CD4-positive, alpha-beta memory T cell (primary cell): ENCODE results near the gene VRK3. TPM values are rescaled to one million over a fixed set of nuclear protein-coding genes. Genes with fewer than 3 reads are reported as not detected.
A peak's percentile ranks its signal among the peaks of the same experiment; 100 is the strongest.
"Not testable (repeated sequence)": the region's sequence is repeated elsewhere in the genome, so short reads cannot be mapped to it uniquely, and the experiment has no call there.

ENCODE experiments used
- CTCF ChIA-PET: fragments of 350-600 bp; sonication (Branson Sonifier 250); formaldehyde crosslinking; loops from one replicate; lab custom pipeline; 2021; ENCODE audit warnings: inconsistent platforms; ENCODE audit not compliant: partially characterized antibody; lab: Charles Lee
- POLR2A ChIA-PET: fragments of 350-600 bp; sonication (Branson Sonifier 250); formaldehyde crosslinking; loops from one replicate; lab custom pipeline; 2021; ENCODE audit not compliant: partially characterized antibody; lab: Charles Lee
- DNase-seq, 5 donors: peaks; one replicate each; pipeline versions ENCODE4 v3.0.0 to v3.0.0-alpha.2; 2020 to 2022; ENCODE audit warnings: mixed read lengths in 1 of 5
- H3K27ac ChIP-seq: one replicate; pipeline ENCODE4 v1.7.0; 2013; ENCODE audit warnings: low read depth, low read length
- H3K27me3 ChIP-seq: 2 replicates; pipeline ENCODE4 v1.7.0; 2013; ENCODE audit warnings: mild to moderate bottlenecking, low read length, moderate library complexity; ENCODE audit not compliant: insufficient read depth
- H3K36me3 ChIP-seq: 2 replicates; pipeline ENCODE4 v1.7.0; 2013; ENCODE audit warnings: mild to moderate bottlenecking, low read length, moderate library complexity; ENCODE audit not compliant: insufficient read depth
- H3K4me1 ChIP-seq: 2 replicates; pipeline ENCODE4 v1.7.0; 2013; ENCODE audit warnings: mild to moderate bottlenecking, low read length, moderate library complexity; ENCODE audit not compliant: insufficient read depth
- H3K4me3 ChIP-seq, 2 donors: one replicate each; pipeline ENCODE4 v1.7.0; 2013; ENCODE audit warnings: low read length in 2 of 2, mild to moderate bottlenecking in 1 of 2
- H3K9me3 ChIP-seq, 2 donors: one replicate each; pipeline ENCODE4 v1.7.0; 2013; ENCODE audit warnings: low read length in 2 of 2, control low read depth in 1 of 2; ENCODE audit not compliant: control insufficient read depth in 1 of 2
- H3K27ac Mint-ChIP-seq, 7 donors: one replicate each; pipeline ENCODE4 v1.8.0; 2020 to 2021; ENCODE audit warnings: mixed read lengths in 7 of 7, mild to moderate bottlenecking in 6 of 7, inconsistent platforms in 3 of 7, moderate library complexity in 3 of 7
- H3K27me3 Mint-ChIP-seq, 2 donors: one replicate each; pipeline ENCODE4 v1.8.0; 2020 to 2021; ENCODE audit warnings: mixed read lengths in 2 of 2
- H3K36me3 Mint-ChIP-seq, 2 donors: one replicate each; pipeline ENCODE4 v1.8.0; 2020 to 2021; ENCODE audit warnings: mixed read lengths in 2 of 2, inconsistent platforms in 1 of 2, mild to moderate bottlenecking in 1 of 2
- H3K4me1 Mint-ChIP-seq, 4 donors: one replicate each; pipeline ENCODE4 v1.8.0; 2020 to 2021; ENCODE audit warnings: mixed read lengths in 4 of 4, mild to moderate bottlenecking in 1 of 4
- H3K4me3 Mint-ChIP-seq, 8 donors: one replicate each; pipeline ENCODE4 v1.8.0; 2020 to 2021; ENCODE audit warnings: mixed read lengths in 8 of 8, mild to moderate bottlenecking in 7 of 8, moderate library complexity in 6 of 8, inconsistent platforms in 3 of 8
- H3K9me3 Mint-ChIP-seq, 8 donors: one replicate each; pipeline ENCODE4 v1.8.0; 2020 to 2021; ENCODE audit warnings: mixed read lengths in 8 of 8, mild to moderate bottlenecking in 5 of 8, inconsistent platforms in 3 of 8, moderate library complexity in 1 of 8
- intact Hi-C: fragments of 100-400 bp; cut with micrococcal nuclease; formaldehyde crosslinking; loops from one replicate; pipeline ENCODE4 v1.15.1; 2023
- polyA plus RNA-seq, 2 donors: library from polyadenylated mRNA; unstranded; fragments of 300-500 nt; fragmentation: Illumina TruSeq; gene quantifications; one replicate each; pipeline ENCODE4 v1.2.3, GENCODE V29; 2021
- total RNA-seq, 2 experiments: library from RNA; stranded (reverse); gene quantifications; one replicate each; pipeline ENCODE4 v1.2.3, GENCODE V29; 2021

VRK3 gene
- total and polyA plus RNA-seq, 4 experiments from 2014 or later, result 85.8 to 114 (median 108) TPM

GRCh38 chr19:49950590-49950948, 74.6 kb downstream of the VRK3 start:
- no peaks in the 10 kb centered on the region for H3K4me1 Mint-ChIP-seq
- intact Hi-C loops, result no loop called here
- peaks cover 9 to 22% of the 10 kb centered on the region in 2 donors for H3K27me3 Mint-ChIP-seq
- Histone ChIP-seq H3K27ac (no peak overlapping the region), H3K27me3 (no peaks in the 10 kb centered on the region), H3K36me3 (no peaks in the 10 kb centered on the region), H3K4me1 (no peaks in the 10 kb centered on the region), H3K4me3 (no peak overlapping the region), H3K9me3 (no peaks in the 10 kb centered on the region)
- POLR2A ChIA-PET, result no interaction called here
- no peak overlapping the region for H3K4me3 Mint-ChIP-seq
- H3K27ac Mint-ChIP-seq, result no peak overlapping the region
- peaks cover 0 to 5% (median 0%) of the 10 kb centered on the region in 8 donors for H3K9me3 Mint-ChIP-seq
- no peak for DNase-seq
- no peaks in the 10 kb centered on the region for H3K36me3 Mint-ChIP-seq
- CTCF ChIA-PET, result interaction anchor here (0.6 to 1.1 kb wide), 2 partner anchors 15 to 34 kb away, joined by 3 read pairs; no protein-coding TSS in a partner anchor

- Histone ChIP-seq H3K36me3 (no peaks in the 10 kb centered on the region), H3K27me3 (no peaks in the 10 kb centered on the region), H3K4me3 (no peak overlapping the region), H3K27ac (no peak overlapping the region), H3K9me3 (no peaks in the 10 kb centered on the region), H3K4me1 (no peaks in the 10 kb centered on the region)
- Mint-ChIP-seq H3K9me3 (peaks cover 0 to 4% (median 0%) of the 10 kb centered on the region in 8 donors), H3K36me3 (no peaks in the 10 kb centered on the region), H3K4me1 (no peaks in the 10 kb centered on the region), H3K27ac (no peak overlapping the region), H3K4me3 (no peak overlapping the region), H3K27me3 (peaks cover 10 to 25% of the 10 kb centered on the region in 2 donors)
- no peak for DNase-seq
- POLR2A ChIA-PET, result no interaction called here
- CTCF ChIA-PET, result interaction anchor here (1.1 to 1.4 kb wide), 2 partner anchors 12 to 35 kb away, joined by 3 to 4 read pairs; no protein-coding TSS in a partner anchor
- intact Hi-C loops, result no loop called here
Observed at GRCh38 chr19:49949742-49950589, 75.2 kb downstream of the VRK3 start.

- no peak for DNase-seq
- H3K36me3 Mint-ChIP-seq, result no peaks in the 10 kb centered on the region
- no peaks in the 10 kb centered on the region for H3K4me1 ChIP-seq
- intact Hi-C loops, result no loop called here
- no peak overlapping the region for H3K27ac ChIP-seq
- H3K4me3 Mint-ChIP-seq, result no peak overlapping the region
- H3K27me3 ChIP-seq, result no peaks in the 10 kb centered on the region
- no peak overlapping the region for H3K27ac Mint-ChIP-seq
- peaks cover 0 to 3% (median 0%) of the 10 kb centered on the region in 8 donors for H3K9me3 Mint-ChIP-seq
- no peak overlapping the region for H3K4me3 ChIP-seq
- H3K9me3 ChIP-seq, result no peaks in the 10 kb centered on the region
- H3K27me3 Mint-ChIP-seq, result peaks cover 18 to 22% of the 10 kb centered on the region in 2 donors
- CTCF ChIA-PET, result no interaction called here
- no peaks in the 10 kb centered on the region for H3K36me3 ChIP-seq
- POLR2A ChIA-PET, result no interaction called here
- H3K4me1 Mint-ChIP-seq, result no peaks in the 10 kb centered on the region
Observed at GRCh38 chr19:49946415-49946814, 78.8 kb downstream of the VRK3 start.

DNA sequence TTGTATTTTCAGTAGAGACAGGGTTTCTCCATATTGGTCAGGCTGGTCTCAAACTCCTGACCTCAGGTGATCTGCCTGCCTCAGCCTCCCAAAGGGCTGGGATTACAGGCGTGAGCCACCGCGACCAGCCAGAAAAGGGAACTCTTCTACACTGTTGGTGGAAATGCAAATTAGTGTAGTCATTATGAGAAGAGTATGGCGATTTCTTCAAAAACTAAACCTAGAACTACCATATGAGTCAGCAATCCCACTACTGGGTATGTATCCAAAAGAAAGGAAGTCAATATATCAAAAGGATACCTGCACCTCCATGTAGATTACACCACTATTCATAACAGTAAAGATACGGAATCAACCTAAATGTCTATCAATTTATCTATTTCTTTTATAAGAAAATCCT, 80.6 kb downstream of the VRK3 start:
- H3K27ac ChIP-seq, H3K4me1 Mint-ChIP-seq, POLR2A ChIA-PET, H3K9me3 ChIP-seq, intact Hi-C loops, H3K27ac Mint-ChIP-seq, H3K4me3 Mint-ChIP-seq, H3K36me3 ChIP-seq, H3K36me3 Mint-ChIP-seq, H3K9me3 Mint-ChIP-seq, H3K4me3 ChIP-seq, H3K4me1 ChIP-seq, H3K27me3 ChIP-seq, CTCF ChIA-PET, DNase-seq: not testable (repeated sequence)
- peaks cover 16 to 22% of the 10 kb centered on the region in 2 donors for H3K27me3 Mint-ChIP-seq

DNA sequence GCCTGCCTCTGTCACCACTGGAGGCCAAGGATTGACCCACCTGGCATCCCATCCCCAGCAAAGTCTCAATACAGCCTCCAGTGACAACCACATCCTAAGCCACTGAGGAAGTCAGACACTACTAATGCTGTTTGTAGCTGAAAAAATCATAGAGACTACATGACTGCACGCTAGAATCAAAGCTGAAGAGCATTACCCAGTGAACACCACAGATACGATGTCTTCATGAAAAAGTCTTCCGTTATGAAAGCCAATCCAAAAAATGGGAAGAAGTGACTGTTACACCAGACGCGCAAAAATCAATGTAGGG, 84.7 kb downstream of the VRK3 start:
- DNase-seq, result no peak
- no peaks in the 10 kb centered on the region for H3K36me3 Mint-ChIP-seq
- H3K4me3 Mint-ChIP-seq, result no peak overlapping the region
- no peaks in the 10 kb centered on the region for H3K9me3 Mint-ChIP-seq
- H3K27me3 Mint-ChIP-seq, result peaks cover 10 to 15% of the 10 kb centered on the region in 2 donors
- POLR2A ChIA-PET, result no interaction called here
- H3K27ac Mint-ChIP-seq, result no peak overlapping the region
- Histone ChIP-seq H3K4me3 (no peak overlapping the region), H3K9me3 (no peaks in the 10 kb centered on the region), H3K4me1 (peaks cover 7% of the 10 kb centered on the region), H3K27me3 (no peaks in the 10 kb centered on the region), H3K27ac (no peak overlapping the region), H3K36me3 (no peaks in the 10 kb centered on the region)
- peaks cover 0 to 8% (median 4%) of the 10 kb centered on the region in 4 donors for H3K4me1 Mint-ChIP-seq
- CTCF ChIA-PET, result no interaction called here
- intact Hi-C loops, result no loop called here

GRCh38 chr19:49939721-49940481, 85.3 kb downstream of the VRK3 start:
- CTCF ChIA-PET, result interaction anchor here (0.7 to 5.1 kb wide), 4 partner anchors 11 to 1309 kb away, joined by 3 to 37 read pairs (median 9); partner anchors contain the start of genes ATF5 and NUP62
- Histone ChIP-seq H3K4me3 (no peak overlapping the region), H3K27ac (no peak overlapping the region), H3K27me3 (no peaks in the 10 kb centered on the region), H3K4me1 (peaks cover 7% of the 10 kb centered on the region), H3K9me3 (no peaks in the 10 kb centered on the region), H3K36me3 (no peaks in the 10 kb centered on the region)
- Mint-ChIP-seq H3K36me3 (no peaks in the 10 kb centered on the region), H3K4me3 (no peak overlapping the region), H3K27me3 (peaks cover 7 to 12% of the 10 kb centered on the region in 2 donors), H3K9me3 (no peaks in the 10 kb centered on the region), H3K4me1 (peaks cover 0 to 8% (median 4%) of the 10 kb centered on the region in 4 donors), H3K27ac (peak overlapping the region in 1 of 7 donors; percentile 60)
- intact Hi-C loops, result no loop called here
- POLR2A ChIA-PET, result interaction anchor here (0.6 kb wide), 1 partner anchor 564 kb away, joined by 3 read pairs; no protein-coding TSS in a partner anchor
- no peak for DNase-seq

GRCh38 chr19:49938662-49939061, 86.5 kb downstream of the VRK3 start:
- no peaks in the 10 kb centered on the region for H3K9me3 Mint-ChIP-seq
- H3K4me3 Mint-ChIP-seq, result no peak overlapping the region
- peaks cover 3 to 10% of the 10 kb centered on the region in 2 donors for H3K27me3 Mint-ChIP-seq
- no peak overlapping the region for H3K4me3 ChIP-seq
- H3K4me1 ChIP-seq, result peaks cover 7% of the 10 kb centered on the region
- DNase-seq, result no peak
- ChIA-PET CTCF (interaction anchor here (1.0 to 5.1 kb wide), 4 partner anchors 10 to 54 kb away, joined by 3 to 37 read pairs (median 9); partner anchors contain the start of genes ATF5 and NUP62), POLR2A (interaction anchor here (1.8 kb wide), 1 partner anchor 9 kb away, joined by 7 read pairs; the partner anchor contains the start of genes ATF5 and NUP62)
- H3K27me3 ChIP-seq, result no peaks in the 10 kb centered on the region
- no peak overlapping the region for H3K27ac ChIP-seq
- H3K36me3 Mint-ChIP-seq, result no peaks in the 10 kb centered on the region
- peaks cover 2 to 10% (median 5%) of the 10 kb centered on the region in 4 donors for H3K4me1 Mint-ChIP-seq
- H3K9me3 ChIP-seq, result no peaks in the 10 kb centered on the region
- no peaks in the 10 kb centered on the region for H3K36me3 ChIP-seq
- intact Hi-C loops, result no loop called here
- no peak overlapping the region for H3K27ac Mint-ChIP-seq
